Measurements from ENCODE around the gene SAMD4A.

The SAMD4A gene, protein sequence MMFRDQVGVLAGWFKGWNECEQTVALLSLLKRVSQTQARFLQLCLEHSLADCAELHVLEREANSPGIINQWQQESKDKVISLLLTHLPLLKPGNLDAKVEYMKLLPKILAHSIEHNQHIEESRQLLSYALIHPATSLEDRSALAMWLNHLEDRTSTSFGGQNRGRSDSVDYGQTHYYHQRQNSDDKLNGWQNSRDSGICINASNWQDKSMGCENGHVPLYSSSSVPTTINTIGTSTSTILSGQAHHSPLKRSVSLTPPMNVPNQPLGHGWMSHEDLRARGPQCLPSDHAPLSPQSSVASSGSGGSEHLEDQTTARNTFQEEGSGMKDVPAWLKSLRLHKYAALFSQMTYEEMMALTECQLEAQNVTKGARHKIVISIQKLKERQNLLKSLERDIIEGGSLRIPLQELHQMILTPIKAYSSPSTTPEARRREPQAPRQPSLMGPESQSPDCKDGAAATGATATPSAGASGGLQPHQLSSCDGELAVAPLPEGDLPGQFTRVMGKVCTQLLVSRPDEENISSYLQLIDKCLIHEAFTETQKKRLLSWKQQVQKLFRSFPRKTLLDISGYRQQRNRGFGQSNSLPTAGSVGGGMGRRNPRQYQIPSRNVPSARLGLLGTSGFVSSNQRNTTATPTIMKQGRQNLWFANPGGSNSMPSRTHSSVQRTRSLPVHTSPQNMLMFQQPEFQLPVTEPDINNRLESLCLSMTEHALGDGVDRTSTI

DNA sequence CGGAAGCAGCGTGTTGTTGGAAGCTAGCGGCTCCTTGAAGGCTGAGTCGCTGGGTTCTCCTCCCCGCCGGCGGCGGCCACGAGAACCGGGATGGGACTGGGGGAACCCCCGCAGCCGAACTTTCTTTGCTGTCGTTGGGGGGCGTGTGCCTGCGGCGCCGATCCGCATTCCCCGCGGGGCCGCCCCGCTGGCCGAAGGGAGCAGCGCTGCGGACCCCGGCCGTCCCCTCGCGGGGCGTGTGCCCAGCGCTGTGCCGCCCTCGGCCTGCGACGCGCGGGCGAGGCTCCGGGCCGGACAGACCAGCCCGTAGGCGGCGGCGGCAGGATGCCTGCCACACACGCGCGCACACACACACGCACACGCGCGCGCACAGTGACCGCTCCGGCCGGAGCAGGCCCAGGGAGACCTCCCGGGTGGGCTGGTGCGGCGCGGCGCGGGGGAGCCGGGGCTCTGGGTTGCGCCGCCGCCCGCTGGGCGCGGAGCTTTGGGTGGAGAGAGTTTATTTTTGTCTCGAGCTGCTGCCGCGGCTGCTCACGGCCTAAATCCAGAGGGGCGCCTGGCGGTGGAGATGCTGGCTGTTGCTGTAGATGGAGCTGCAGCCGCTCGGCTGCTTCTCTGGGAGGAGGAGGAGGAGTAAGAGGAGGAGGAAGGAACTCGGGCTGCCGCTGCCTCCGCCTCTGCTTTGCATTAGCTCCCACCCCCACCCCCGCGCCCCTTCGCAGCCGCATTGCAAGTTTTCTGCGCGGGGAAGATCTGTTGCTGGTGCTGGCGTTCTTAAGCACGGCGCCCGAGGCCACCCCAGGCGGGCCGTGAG, at the start of gene SAMD4A:
TSS of gene SAMD4A (plus strand) at position 719 of the 814 bp plus-strand sequence. CDS start 789 bp downstream, outside the sequence.
- DNase-seq (ENCODE audit: low read depth in 2 of 2) = peak; percentile 25 to 37

DNA sequence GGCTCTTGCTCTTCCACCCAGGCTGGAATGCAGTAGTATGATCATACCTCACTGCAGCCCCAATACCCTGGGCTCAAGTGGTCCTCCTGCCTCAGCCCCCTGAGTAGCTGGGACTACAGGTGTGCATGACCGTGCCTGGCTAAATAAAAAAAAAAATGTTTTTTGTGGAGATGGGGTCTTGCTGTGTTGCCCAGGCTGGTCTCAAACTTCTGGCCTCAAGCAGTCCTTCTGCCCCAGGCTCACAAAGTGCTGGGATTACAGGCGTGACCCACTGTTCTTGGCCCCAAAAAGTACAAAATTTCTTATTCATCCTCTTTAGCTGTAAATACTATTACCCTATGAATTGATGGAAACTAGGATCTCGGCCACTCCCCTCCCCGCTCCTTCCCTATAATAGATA, 42.5 kb upstream of the SAMD4A start:
- no peak for DNase-seq (ENCODE audit: low read depth in 2 of 2)

DNA sequence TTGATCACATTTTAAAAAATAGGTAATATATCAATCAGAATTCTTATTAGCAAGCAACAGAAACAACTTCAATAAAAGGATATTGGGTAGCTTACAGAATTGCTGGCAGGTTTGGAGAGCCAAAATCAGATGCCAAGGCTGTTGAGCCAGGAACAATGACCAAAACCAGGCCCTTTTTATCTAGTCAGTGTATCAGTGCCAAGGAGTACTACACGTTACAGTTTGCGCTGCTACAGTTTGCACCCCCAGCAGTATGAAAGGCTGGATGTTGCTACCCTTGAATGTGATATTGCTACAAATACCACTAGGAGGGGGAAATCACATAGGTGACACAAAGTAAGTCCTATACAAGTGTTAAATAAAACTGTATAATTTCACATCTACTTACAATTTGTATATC, 38.0 kb upstream of the SAMD4A start:
- no peak for DNase-seq (ENCODE audit: low read depth in 2 of 2)

DNA sequence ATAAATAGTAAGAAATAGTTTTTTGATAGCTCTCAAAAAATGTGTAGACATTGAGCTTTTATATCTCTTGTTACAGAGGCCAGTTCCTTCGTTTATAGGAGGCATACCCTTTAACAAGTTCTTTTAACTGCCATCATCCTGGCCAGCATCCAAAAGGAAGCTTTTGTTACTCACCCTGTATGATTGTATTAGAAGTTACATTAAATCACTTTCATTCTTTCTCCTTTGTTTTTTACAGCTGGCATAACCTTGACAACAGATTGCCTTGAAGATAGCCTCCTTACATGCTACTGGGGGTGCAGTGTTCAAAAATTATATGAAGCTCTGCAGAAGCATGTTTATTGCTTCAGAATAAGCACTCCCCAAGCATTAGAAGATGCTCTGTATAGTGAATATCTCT, 37.1 kb upstream of the SAMD4A start:
- DNase-seq (ENCODE audit: low read depth in 2 of 2) = no peak

DNA sequence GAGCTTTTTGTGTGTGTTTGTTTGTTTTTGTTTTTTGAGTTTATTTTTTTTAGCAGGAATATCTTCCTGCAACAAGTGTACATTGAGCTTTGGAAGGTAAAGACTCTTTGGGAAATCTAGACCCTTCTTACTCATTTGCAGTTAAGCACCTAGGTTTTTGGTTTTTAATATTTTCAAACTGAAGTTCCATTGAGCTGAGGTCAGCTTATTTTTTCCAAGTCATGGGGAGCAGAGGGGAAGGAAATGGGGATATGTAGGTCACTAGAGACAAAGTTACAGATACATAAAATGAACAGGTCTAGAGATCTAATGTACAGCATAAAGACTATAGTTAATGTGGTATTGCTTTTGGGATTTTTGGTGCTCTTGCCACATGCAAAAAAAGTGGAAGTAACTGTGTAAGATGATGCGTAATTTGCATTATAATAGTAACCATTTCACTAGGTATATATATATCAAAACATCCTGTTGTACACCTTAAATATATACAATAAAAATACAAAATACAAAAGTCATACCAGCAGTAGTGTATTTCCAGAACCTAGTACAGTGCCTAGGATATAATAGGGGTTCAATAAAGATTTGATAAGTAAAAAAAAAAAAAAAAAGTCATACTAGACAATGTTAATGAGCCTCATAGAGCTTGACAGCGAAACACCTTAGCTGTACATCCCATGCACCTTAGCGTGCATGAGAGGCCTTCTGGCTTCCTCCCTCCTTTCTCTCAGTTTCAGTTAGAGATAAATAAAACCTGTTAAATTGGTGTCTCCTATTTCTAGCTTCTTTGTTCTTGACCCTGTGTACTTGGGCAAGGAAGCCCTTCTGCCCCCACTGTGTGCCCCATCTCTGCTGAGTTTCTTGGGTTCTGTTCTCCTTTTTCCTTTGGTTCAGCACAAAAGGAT, 34.6 kb upstream of the SAMD4A start:
- no peak for DNase-seq (ENCODE audit: low read depth in 2 of 2)

DNA sequence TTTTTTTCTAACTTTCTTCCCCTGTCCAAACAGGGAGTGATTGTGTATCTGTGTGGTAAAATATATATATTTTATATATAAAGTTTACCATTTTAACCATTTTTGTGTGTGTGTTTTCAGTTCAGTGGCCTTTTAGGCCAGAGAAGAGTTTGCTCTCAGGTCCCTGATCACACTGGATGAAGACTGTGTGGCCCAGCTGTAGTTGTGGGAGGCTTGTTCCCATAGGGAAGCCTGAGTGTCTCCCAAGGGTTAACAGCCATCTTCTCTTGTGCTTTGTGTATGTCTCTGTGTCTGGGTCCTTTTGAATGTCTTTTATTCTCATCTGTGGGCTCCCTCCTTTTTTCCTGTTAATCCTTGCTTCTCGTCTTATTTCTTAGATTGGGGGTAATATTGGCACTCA, 33.8 kb upstream of the SAMD4A start:
- DNase-seq (ENCODE audit: low read depth in 2 of 2) = no peak

DNA sequence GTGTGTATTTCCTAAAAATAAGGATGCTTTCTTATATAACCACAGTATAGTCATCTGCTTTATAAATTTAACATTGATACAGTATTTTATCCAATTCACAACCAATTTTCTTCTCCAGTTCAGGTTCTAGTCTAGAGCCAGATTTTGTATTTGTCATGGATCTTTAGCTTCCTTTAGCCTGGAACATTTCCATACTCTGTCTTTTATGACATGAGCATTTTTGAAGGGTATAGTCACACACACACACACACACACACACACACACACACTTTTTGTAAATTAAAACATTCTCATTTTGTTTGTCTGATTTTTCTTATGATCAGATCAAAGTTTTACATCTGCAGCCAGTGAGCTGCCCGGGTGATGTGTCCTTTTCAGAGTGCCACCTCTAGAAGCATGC, 31.8 kb upstream of the SAMD4A start:
- DNase-seq (ENCODE audit: low read depth in 2 of 2) = no peak

DNA sequence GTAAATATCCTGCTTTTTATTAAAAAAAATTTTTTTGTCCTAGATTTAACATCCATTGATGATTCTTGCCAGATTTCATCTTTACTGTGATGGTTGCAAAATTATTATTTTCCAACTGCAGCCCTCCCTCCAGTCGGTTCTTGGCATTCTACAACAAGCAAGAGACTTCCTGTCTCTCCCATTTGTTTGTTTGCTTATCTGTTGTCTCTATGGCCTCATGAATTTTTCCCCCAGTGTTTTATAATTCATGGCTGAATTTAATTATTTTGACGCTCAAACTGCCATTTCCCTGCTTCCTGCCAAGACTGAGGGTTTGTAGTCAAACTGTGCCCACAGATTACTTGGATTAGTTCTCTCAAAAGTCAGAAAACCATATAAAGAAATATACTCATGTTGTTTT, 31.3 kb upstream of the SAMD4A start:
- no peak for DNase-seq (ENCODE audit: low read depth in 2 of 2)

DNA sequence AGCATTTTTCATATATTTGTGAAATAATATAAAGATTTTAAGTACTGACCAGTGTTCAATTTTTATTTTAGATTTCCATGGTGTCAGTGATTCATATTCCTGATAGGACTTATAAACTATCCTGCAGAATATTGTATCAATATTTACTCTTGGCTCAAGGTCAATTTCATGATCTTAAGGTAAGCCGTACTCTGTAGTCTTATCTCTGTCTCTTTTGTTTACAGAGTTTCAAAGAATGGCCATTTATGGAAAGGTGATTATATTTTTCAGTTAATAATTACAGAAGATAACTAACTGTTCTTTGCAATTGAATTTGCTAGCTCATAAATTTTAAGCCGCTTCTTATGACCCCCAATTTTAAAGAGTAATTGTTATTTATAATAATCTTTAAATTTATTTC, 29.3 kb upstream of the SAMD4A start:
- DNase-seq (ENCODE audit: low read depth in 2 of 2) = no peak

DNA sequence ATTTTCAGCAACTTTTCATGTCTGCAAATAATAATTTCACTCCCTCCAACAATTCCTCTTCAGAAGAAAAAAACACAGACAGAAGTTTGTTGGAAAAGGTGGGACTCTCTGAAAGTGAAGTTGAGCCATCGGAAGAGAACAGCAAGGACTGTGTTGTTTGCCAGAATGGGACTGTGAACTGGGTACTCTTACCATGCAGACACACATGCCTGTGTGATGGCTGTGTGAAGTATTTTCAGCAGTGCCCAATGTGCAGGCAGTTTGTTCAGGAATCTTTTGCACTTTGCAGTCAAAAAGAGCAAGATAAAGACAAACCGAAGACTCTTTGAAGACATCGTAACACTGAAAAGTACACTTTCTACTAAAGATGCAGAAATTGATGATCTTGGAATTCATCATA, 28.9 kb upstream of the SAMD4A start:
- no peak for DNase-seq (ENCODE audit: low read depth in 2 of 2)

DNA sequence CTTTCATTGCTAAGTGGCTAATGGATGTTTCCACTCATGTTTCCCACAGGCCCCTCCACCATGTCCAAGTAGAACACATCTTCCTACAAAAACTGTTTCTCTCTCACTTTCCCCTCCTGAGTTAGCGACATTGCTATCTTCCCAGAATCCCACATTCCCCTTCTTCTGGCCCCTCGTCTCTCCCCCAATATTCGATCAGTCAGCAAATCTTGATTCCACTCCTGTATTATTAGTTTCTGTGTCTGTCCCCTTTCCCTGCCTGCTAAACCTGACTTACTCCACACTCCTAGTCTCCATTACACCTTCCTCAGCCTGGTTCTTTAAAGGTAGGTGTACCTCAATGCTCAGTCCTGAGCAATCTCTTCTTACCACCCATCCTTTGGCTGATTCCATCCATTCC, 19.3 kb upstream of the SAMD4A start:
- DNase-seq (ENCODE audit: low read depth in 2 of 2) = no peak

DNA sequence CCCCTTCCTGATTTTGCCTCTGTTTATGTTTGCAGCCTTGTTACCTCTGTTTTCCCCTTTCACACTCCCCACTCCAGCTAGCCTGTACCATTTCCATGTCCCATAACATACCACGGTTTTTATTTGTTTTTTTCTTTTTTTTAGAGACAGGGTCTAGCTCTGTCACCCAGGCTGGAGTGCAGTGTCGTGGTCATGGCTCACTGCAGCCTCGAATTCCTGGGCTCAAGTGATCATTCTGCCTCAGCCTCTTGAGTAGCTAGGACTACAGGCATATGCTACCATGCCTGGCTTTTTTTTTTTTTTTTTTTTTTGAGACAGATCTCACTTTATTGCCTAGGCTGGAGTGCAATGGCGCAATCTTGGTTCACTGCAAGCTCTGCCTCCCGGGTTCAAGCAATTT, 18.4 kb upstream of the SAMD4A start:
- DNase-seq (ENCODE audit: low read depth in 2 of 2) = no peak

DNA sequence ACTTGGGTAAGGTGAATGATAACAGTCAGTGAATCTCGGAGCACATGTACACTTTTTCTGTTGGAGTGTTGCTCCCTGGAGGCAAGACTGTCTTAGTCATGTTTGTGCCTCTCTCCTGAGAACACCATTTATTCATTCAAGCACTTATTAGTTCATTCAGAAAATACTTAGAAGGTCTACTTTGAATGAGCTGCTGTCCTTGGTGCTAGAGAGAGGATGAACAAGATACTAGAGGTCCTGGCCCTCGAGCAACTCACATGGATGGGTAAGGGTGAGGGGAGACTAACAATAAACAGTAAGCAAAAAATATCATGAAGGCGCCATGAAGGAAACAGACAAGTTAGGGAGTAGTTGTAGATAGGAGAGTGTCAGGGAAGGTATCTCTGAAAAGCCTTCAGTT, 17.1 kb upstream of the SAMD4A start:
- DNase-seq (ENCODE audit: low read depth in 2 of 2) = no peak

DNA sequence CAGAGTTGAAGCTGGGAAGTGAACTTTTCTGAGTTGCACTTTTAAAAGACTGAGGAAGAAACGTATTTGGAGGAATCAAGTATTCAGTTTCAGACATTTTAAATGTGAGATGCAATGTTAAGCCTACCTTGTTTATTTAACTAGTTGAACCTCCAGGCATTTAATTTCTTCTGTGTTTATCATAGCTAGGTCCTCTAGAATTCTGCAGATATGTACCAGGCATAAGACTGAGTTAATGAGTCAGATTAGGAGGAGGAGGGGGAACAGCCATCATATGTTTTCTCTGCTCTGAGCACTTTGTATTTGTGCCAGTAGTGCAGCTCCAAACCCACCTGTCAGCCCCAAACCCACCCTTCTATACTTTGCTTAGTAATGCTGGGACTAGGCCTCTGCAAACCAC, 16.4 kb upstream of the SAMD4A start:
- DNase-seq (ENCODE audit: low read depth in 2 of 2) = no peak

DNA sequence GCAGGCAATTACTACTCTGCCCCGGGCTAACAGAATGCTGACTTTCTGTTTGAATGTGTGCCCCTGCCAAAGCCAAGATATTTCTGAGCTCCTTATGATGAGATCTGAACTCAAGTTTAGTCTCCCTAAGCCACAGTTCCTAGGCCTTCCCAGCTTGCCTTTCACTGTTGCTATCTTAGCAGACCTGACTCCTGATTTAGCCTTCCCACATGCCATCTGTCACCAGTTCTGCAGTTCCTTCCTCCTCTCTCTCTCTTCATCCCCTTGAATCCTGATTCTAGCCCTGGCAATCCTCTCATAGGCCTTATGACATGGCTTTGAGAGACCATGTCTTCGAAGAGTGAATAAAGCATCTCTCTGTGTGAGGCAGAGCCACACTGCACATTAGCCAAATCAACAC, 12.5 kb upstream of the SAMD4A start:
- DNase-seq (ENCODE audit: low read depth in 2 of 2) = no peak

DNA sequence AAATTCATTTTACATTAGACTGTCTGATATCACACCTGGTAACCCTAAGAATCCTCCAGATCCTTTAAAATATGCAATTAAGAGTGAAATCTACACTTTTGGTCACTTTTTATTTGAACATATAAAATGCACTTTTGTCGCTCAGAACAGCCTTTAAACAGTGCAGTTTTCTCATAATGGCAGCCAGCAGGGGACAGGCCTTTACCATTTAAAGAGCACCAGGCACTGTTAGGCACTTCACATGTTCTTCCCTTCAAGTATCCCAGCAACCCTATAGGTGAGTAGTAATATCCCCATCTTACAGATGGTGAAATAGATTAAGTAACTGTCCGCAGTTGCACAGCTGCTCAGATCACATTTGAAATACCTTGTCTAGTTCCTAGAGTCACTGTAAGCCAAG, 11.3 kb upstream of the SAMD4A start:
- no peak for DNase-seq (ENCODE audit: low read depth in 2 of 2)

DNA sequence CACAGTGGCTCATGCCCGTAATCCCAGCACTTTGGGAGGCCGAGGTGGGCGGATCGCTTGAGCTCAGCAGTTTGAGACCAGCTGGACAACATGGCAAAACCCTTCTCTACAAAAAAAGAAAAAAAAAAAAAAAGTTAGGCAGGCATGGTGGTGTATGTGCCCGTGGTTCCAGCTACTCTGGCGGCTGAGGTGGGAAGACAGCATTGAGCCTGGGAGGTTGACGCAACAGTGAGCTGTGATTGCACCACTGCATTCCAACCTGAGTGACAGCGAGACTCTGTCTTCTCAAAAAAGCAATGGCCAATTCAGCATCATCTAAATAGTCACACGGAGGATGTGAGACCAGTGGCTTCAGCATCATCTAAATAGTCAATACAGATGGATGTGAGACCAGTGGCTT, 10.4 kb upstream of the SAMD4A start:
- no peak for DNase-seq (ENCODE audit: low read depth in 2 of 2)

DNA sequence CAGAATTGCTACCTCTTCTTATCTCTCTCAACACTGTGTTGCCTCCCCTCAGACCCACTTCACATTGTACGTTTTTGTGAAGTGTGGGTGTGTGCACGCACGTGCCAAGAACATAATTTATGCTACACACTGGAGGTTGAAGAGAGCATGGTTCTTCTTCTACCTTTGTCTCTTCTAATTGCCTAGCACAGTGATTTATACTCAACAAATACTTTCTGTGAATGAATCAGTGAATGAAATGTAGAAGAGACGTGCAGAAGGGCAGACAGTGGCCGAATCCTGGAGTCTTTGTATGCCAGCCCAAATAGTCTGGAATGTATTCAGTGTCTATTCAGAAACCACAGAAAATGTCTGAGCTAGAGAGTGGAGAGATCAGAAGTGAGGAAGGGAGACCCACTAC, 4.6 kb upstream of the SAMD4A start:
- no peak for DNase-seq (ENCODE audit: low read depth in 2 of 2)

DNA sequence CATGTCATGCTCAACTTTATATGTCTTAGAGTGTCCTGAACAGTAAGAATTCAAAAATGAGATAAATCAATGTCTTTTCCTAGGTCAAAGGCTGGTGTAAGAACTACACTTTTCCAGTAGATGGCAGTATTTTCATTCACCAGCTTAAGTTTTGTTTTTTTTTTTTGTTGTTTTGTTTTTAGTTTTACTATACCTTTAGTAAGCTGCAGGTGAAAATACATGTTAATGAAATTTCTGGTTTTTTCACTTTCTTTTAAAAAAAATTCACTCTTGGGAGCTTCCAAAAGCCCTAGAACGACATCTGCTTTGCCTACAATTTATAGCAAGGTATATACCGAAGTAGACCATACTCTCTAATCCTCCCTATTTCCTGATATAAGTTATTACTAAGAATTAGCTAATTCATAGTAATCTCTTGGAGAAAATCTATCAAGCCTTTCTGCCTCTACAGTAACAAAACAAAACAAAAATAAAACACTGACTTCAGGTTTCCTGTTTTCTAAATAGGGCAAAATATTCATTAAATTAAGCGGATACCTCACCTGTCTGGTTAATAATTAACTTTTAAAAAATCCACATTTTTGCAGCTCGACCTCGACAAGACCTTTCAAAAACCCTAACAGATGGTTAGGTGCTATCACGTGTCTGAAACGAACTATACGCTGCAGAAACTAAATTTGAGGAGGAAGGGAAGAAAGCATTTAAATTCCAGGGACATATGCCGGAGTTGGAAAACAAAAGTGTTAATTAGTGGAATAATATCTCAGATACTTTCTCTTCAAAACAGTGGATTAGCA, 2.7 kb upstream of the SAMD4A start:
- no peak for DNase-seq (ENCODE audit: low read depth in 2 of 2)

All from stimulated activated CD8-positive, alpha-beta memory T cell treated with anti-CD3 and anti-CD28 coated beads, Interleukin-15, amount 100 ng/mL, for 4 hours (primary cell).